HEK293 (cell line): ENCODE results near the gene TIGD7.
A peak's percentile ranks its signal among the peaks of the same experiment; 100 is the strongest.

Experiments
- BCL11A ChIP-seq: fragments of 450-650 bp; formaldehyde crosslinking; IDR thresholded peaks from 2 replicates; pipeline ENCODE4 v1.5.1; 2016; ENCODE audit warnings: low read depth, missing biosample characterization, missing genetic modification characterization
- BCL6B ChIP-seq: fragments of 450-650 bp; formaldehyde crosslinking; IDR thresholded peaks from 2 replicates; pipeline ENCODE4 v1.5.1; 2017; ENCODE audit warnings: missing biosample characterization, missing genetic modification characterization
- GFI1B ChIP-seq: fragments of 450-650 bp; formaldehyde crosslinking; IDR thresholded peaks from 2 replicates; pipeline ENCODE4 v1.5.1; 2016; ENCODE audit warnings: missing biosample characterization, missing genetic modification characterization
- HOXA7 ChIP-seq: sonication (generic); formaldehyde crosslinking; IDR thresholded peaks from 2 replicates; pipeline ENCODE4 v1.8.1; 2022; ENCODE audit warnings: missing genetic modification reagents, borderline replicate concordance
- IKZF3 ChIP-seq: fragments of 450-650 bp; IDR thresholded peaks from 2 replicates; pipeline ENCODE4 v1.5.0; 2018; ENCODE audit warnings: missing biosample characterization, mild to moderate bottlenecking, missing genetic modification characterization, moderate library complexity
- KLF10 ChIP-seq: fragments of 450-650 bp; IDR thresholded peaks from 2 replicates; pipeline ENCODE4 v1.5.1; 2018; ENCODE audit warnings: missing biosample characterization, mild to moderate bottlenecking, missing genetic modification characterization
- MZF1 ChIP-seq: fragments of 450-650 bp; formaldehyde crosslinking; IDR thresholded peaks from 2 replicates; pipeline ENCODE4 v1.5.1; 2017; ENCODE audit warnings: missing biosample characterization, missing genetic modification characterization, borderline replicate concordance
- PRDM1 ChIP-seq: fragments of 450-650 bp; formaldehyde crosslinking; IDR thresholded peaks from 2 replicates; pipeline ENCODE4; 2016; ENCODE audit warnings: missing biosample characterization, missing genetic modification characterization
- REST ChIP-seq: fragments of 450-650 bp; formaldehyde crosslinking; IDR thresholded peaks from 2 replicates; pipeline ENCODE4 v1.5.1; 2016; ENCODE audit warnings: missing biosample characterization, missing genetic modification characterization
- SCRT2 ChIP-seq: fragments of 450-650 bp; formaldehyde crosslinking; IDR thresholded peaks from 2 replicates; pipeline ENCODE4 v1.5.1; 2016; ENCODE audit warnings: missing biosample characterization, missing genetic modification characterization
- ZBTB48 ChIP-seq: fragments of 450-650 bp; formaldehyde crosslinking; IDR thresholded peaks from 2 replicates; pipeline ENCODE4 v1.5.1; 2016; ENCODE audit warnings: missing biosample characterization, missing genetic modification characterization
- ZBTB6 ChIP-seq: fragments of 450-650 bp; formaldehyde crosslinking; IDR thresholded peaks from 2 replicates; pipeline ENCODE4 v1.5.1; 2017; ENCODE audit warnings: missing biosample characterization, missing genetic modification characterization
- ZEB2 ChIP-seq: fragments of 450-650 bp; formaldehyde crosslinking; IDR thresholded peaks from 2 replicates; pipeline ENCODE4 v1.5.1; 2016; ENCODE audit warnings: missing biosample characterization, missing genetic modification characterization
- ZFHX2 ChIP-seq: fragments of 450-650 bp; formaldehyde crosslinking; conservative IDR thresholded peaks from 2 replicates; pipeline ENCODE4 v1.5.1; 2016; ENCODE audit warnings: missing biosample characterization, missing genetic modification characterization
- ZNF140 ChIP-seq: fragments of 450-650 bp; formaldehyde crosslinking; IDR thresholded peaks from 2 replicates; pipeline ENCODE4 v1.5.1; 2016; ENCODE audit warnings: missing biosample characterization, missing genetic modification characterization
- ZNF2 ChIP-seq: fragments of 450-650 bp; formaldehyde crosslinking; IDR thresholded peaks from 2 replicates; pipeline ENCODE4 v1.5.1; 2016; ENCODE audit warnings: missing biosample characterization, missing genetic modification characterization
- ZNF302 ChIP-seq: fragments of 450-650 bp; formaldehyde crosslinking; IDR thresholded peaks from 2 replicates; pipeline ENCODE4 v1.5.1; 2016; ENCODE audit warnings: missing biosample characterization, missing genetic modification characterization, low read depth
- ZNF324 ChIP-seq: fragments of 450-650 bp; formaldehyde crosslinking; IDR thresholded peaks from 2 replicates; pipeline ENCODE4 v1.5.1; 2016; ENCODE audit warnings: missing biosample characterization, missing genetic modification characterization
- ZNF48 ChIP-seq: fragments of 450-650 bp; formaldehyde crosslinking; IDR thresholded peaks from 2 replicates; pipeline ENCODE4 v1.5.1; 2016; ENCODE audit warnings: missing biosample characterization, missing genetic modification characterization
- ZNF510 ChIP-seq: fragments of 450-650 bp; formaldehyde crosslinking; IDR thresholded peaks from 2 replicates; pipeline ENCODE4 v1.5.1; 2018; ENCODE audit warnings: mild to moderate bottlenecking, missing genetic modification characterization, missing biosample characterization; ENCODE audit not compliant: insufficient replicate concordance
- ZNF529 ChIP-seq: fragments of 450-650 bp; formaldehyde crosslinking; IDR thresholded peaks from 2 replicates; pipeline ENCODE4 v1.5.1; 2017; ENCODE audit warnings: missing genetic modification characterization, missing biosample characterization; ENCODE audit not compliant: insufficient replicate concordance
- ZNF623 ChIP-seq: fragments of 450-650 bp; formaldehyde crosslinking; IDR thresholded peaks from 2 replicates; pipeline ENCODE4 v1.5.1; 2016; ENCODE audit warnings: missing biosample characterization, missing genetic modification characterization
- ZNF624 ChIP-seq: fragments of 450-650 bp; formaldehyde crosslinking; IDR thresholded peaks from 2 replicates; pipeline ENCODE4 v1.5.1; 2017; ENCODE audit warnings: missing biosample characterization, missing genetic modification characterization
- ZNF701 ChIP-seq: fragments of 450-650 bp; formaldehyde crosslinking; IDR thresholded peaks from 2 replicates; pipeline ENCODE4 v1.5.1; 2016; ENCODE audit warnings: missing biosample characterization, missing genetic modification characterization
- ZNF776 ChIP-seq: fragments of 450-650 bp; formaldehyde crosslinking; IDR thresholded peaks from 2 replicates; pipeline ENCODE4 v1.5.0; 2017; ENCODE audit warnings: missing biosample characterization, missing genetic modification characterization, borderline replicate concordance
- ZNF791 ChIP-seq: fragments of 450-650 bp; formaldehyde crosslinking; IDR thresholded peaks from 2 replicates; pipeline ENCODE4 v1.5.1; 2016; ENCODE audit warnings: missing biosample characterization, missing genetic modification characterization
- ZSCAN4 ChIP-seq: fragments of 450-650 bp; formaldehyde crosslinking; IDR thresholded peaks from 2 replicates; pipeline ENCODE4 v1.5.1; 2017; ENCODE audit warnings: missing biosample characterization, missing genetic modification characterization
- TF ChIP-seq, protein P1 (sequence below): fragments of 450-650 bp; IDR thresholded peaks from 2 replicates; pipeline ENCODE4 v1.5.1; 2018; ENCODE audit warnings: missing biosample characterization, missing genetic modification characterization
- TF ChIP-seq, protein P2 (sequence below): sonication (generic); formaldehyde crosslinking; IDR thresholded peaks from 2 replicates; pipeline ENCODE4 v1.8.1; 2022; ENCODE audit warnings: mild to moderate bottlenecking, moderate library complexity, missing genetic modification reagents

Gene TIGD7

GRCh38 chr16:3264137-3265036 is 40.8 kb downstream of the TIGD7 start (continued):
- TF ChIP-seq ZSCAN4 (tag by site-specific recombination) (no peak), ZNF701 (tag by site-specific recombination) (no peak), ZNF624 (tag by site-specific recombination) (no peak), ZBTB6 (tag by site-specific recombination) (peak; percentile 31; the same call in 1 of the 2 replicates), ZNF623 (tag by site-specific recombination) (no peak), MZF1 (no peak), ZNF2 (tag by site-specific recombination) (no peak; the same call in 1 of the 2 replicates), REST (tag by site-specific recombination) (peak; percentile 85), ZEB2 (tag by site-specific recombination) (peak; percentile 82), HOXA7 (CRISPR knock-in tag) (no peak), KLF10 (tag by site-specific recombination) (no peak), ZNF776 (tag by site-specific recombination) (no peak), IKZF3 (peak; percentile 93), PRDM1 (tag by site-specific recombination) (peak; percentile 80), BCL11A (tag by site-specific recombination) (no peak), ZNF791 (no peak), ZNF529 (no peak), ZNF140 (tag by site-specific recombination) (no peak), ZBTB48 (no peak), ZNF48 (tag by site-specific recombination) (no peak), ZNF324 (tag by site-specific recombination) (peak; percentile 42; the same call in 1 of the 2 replicates), ZNF302 (no peak), ZNF510 (tag by site-specific recombination) (no peak), GFI1B (tag by site-specific recombination) (no peak), BCL6B (tag by site-specific recombination) (no peak), SCRT2 (tag by site-specific recombination) (peak; percentile 25; the same call in 1 of the 2 replicates), ZFHX2 (no peak; the same call in 1 of the 2 replicates)
- TF ChIP-seq, protein P1, sequence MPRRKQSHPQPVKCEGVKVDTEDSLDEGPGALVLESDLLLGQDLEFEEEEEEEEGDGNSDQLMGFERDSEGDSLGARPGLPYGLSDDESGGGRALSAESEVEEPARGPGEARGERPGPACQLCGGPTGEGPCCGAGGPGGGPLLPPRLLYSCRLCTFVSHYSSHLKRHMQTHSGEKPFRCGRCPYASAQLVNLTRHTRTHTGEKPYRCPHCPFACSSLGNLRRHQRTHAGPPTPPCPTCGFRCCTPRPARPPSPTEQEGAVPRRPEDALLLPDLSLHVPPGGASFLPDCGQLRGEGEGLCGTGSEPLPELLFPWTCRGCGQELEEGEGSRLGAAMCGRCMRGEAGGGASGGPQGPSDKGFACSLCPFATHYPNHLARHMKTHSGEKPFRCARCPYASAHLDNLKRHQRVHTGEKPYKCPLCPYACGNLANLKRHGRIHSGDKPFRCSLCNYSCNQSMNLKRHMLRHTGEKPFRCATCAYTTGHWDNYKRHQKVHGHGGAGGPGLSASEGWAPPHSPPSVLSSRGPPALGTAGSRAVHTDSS = no peak
- TF ChIP-seq, protein P2, sequence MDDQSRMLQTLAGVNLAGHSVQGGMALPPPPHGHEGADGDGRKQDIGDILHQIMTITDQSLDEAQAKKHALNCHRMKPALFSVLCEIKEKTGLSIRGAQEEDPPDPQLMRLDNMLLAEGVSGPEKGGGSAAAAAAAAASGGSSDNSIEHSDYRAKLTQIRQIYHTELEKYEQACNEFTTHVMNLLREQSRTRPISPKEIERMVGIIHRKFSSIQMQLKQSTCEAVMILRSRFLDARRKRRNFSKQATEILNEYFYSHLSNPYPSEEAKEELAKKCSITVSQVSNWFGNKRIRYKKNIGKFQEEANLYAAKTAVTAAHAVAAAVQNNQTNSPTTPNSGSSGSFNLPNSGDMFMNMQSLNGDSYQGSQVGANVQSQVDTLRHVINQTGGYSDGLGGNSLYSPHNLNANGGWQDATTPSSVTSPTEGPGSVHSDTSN (CRISPR knock-in tag) = peak; percentile 99
